D341Med (cell line): Measurements from ENCODE around the gene SIGLEC6.
"Not testable (repeated sequence)": the region's sequence is repeated elsewhere in the genome, so short reads cannot be mapped to it uniquely, and the experiment has no call there.

Experiments
- DNase-seq: peaks from one replicate; pipeline ENCODE4 v3.0.0; 2012; ENCODE audit warnings: low spot score

SIGLEC6 gene

GRCh38 chr19:51508059-51508733 lies 23.3 kb downstream of the SIGLEC6 start:
- DNase-seq, result no peak

GRCh38 chr19:51507640-51508058 lies 23.8 kb downstream of the SIGLEC6 start:
- DNase-seq, result no peak

GRCh38 chr19:51507192-51507591 lies 24.3 kb downstream of the SIGLEC6 start:
- DNase-seq, result no peak

GRCh38 chr19:51505904-51506303 lies 25.6 kb downstream of the SIGLEC6 start:
- DNase-seq, result no peak

- no peak for DNase-seq
These were observed 27.6 kb downstream of the SIGLEC6 start for GRCh38 chr19:51503896-51504295.

- no peak for DNase-seq
These were observed 28.1 kb downstream of the SIGLEC6 start for GRCh38 chr19:51503286-51503817.

GRCh38 chr19:51501594-51502263 lies 29.7 kb downstream of the SIGLEC6 start, which contains the start of gene SIGLEC12:
TSS of gene SIGLEC12 (minus strand) at chr19:51501800. CDS start at chr19:51501733, 67 bp downstream.
- DNase-seq, result no peak

GRCh38 chr19:51500931-51501330 lies 30.5 kb downstream of the SIGLEC6 start:
- DNase-seq, result not testable (repeated sequence)

- no peak for DNase-seq
These were observed 33.8 kb downstream of the SIGLEC6 start for GRCh38 chr19:51497666-51498065.

GRCh38 chr19:51493776-51494175 lies 37.7 kb downstream of the SIGLEC6 start:
- no peak for DNase-seq

GRCh38 chr19:51491586-51491985 lies 39.9 kb downstream of the SIGLEC6 start:
- no peak for DNase-seq

GRCh38 chr19:51490676-51491075 lies 40.8 kb downstream of the SIGLEC6 start:
- no peak for DNase-seq

- DNase-seq, result no peak
These were observed 42.4 kb downstream of the SIGLEC6 start for GRCh38 chr19:51489113-51489512.

GRCh38 chr19:51488491-51488890 lies 43.0 kb downstream of the SIGLEC6 start:
- no peak for DNase-seq

GRCh38 chr19:51485960-51486660 lies 45.4 kb downstream of the SIGLEC6 start:
- DNase-seq, result no peak

GRCh38 chr19:51480590-51480989 lies 50.9 kb downstream of the SIGLEC6 start:
- DNase-seq, result no peak

- no peak for DNase-seq
These were observed 51.7 kb downstream of the SIGLEC6 start for GRCh38 chr19:51479531-51480331.

GRCh38 chr19:51478381-51479234 lies 52.9 kb downstream of the SIGLEC6 start, which contains the start of gene CEACAM18:
TSS of gene CEACAM18 (plus strand) at chr19:51478539.
- no peak for DNase-seq

GRCh38 chr19:51477344-51477743 lies 54.1 kb downstream of the SIGLEC6 start:
- no peak for DNase-seq

- DNase-seq, result no peak
These were observed 55.3 kb downstream of the SIGLEC6 start for GRCh38 chr19:51476164-51476563.
